Endothelial cell of umbilical vein (primary cell): ENCODE measurements around the gene UAP1L1. TPM values are rescaled to one million over a fixed set of nuclear protein-coding genes. Genes with fewer than 3 reads are reported as not detected.

Experiments
- BruUV-seq: library from RNA; stranded (reverse); fragments of 400-500 nt; replicated peaks from 2 replicates; lab custom pipeline; 2021; lab: Mats Ljungman, UMichigan
- CTCF ChIA-PET: fragments of 300-600, 350-600 bp; sonication (Branson Sonifier 250); formaldehyde crosslinking; loops from one replicate; lab custom pipeline; 2021; ENCODE audit warnings: antibody characterized with exemption, inconsistent platforms; lab: Charles Lee
- POLR2A ChIA-PET: fragments of 300-600, 350-600 bp; sonication (Branson Sonifier 250); formaldehyde crosslinking; loops from one replicate; lab custom pipeline; 2021; ENCODE audit warnings: antibody characterized with exemption, inconsistent platforms; lab: Charles Lee
- DNase-seq: peaks from one replicate; pipeline ENCODE4 v3.0.0-alpha.2; 2011; ENCODE audit warnings: low read depth, low spot score
- FAIRE-seq: peaks from 2 replicates; lab custom pipeline; 2011; peaks lifted over from hg19 to GRCh38; lab: Jason Lieb, UNC
- H2AFZ ChIP-seq: 2 replicates; pipeline ENCODE4 v1.6.0; 2012; ENCODE audit warnings: low read depth, low read length, control low read depth, inconsistent platforms
- H3K27ac ChIP-seq: 2 replicates; pipeline ENCODE4 v1.5.1; 2011; ENCODE audit warnings: low read depth, mild to moderate bottlenecking, control low read depth, low read length, moderate library complexity; ENCODE audit not compliant: insufficient read depth
- H3K27me3 ChIP-seq, 2 experiments: 2 replicates each; pipeline versions ENCODE4 v1.6.0 to v1.6.1; 2011; ENCODE audit warnings: low read length in 2 of 2, mixed read lengths in 1 of 2; ENCODE audit not compliant: control insufficient read depth in 2 of 2, insufficient read depth in 2 of 2
- H3K36me3 ChIP-seq, 2 experiments: 2 replicates in 1 of 2; 3 replicates in 1 of 2; pipeline ENCODE4 v1.5.1; 2011; ENCODE audit warnings: low read length in 2 of 2, mild to moderate bottlenecking in 1 of 2, moderate library complexity in 1 of 2; ENCODE audit not compliant: control insufficient read depth in 2 of 2, insufficient read depth in 2 of 2; ENCODE audit errors: extremely low read depth in 1 of 2
- H3K4me1 ChIP-seq: 3 replicates; pipeline ENCODE4 v1.5.1; 2011; ENCODE audit warnings: mild to moderate bottlenecking, low read length; ENCODE audit not compliant: control insufficient read depth, insufficient read depth; ENCODE audit errors: extremely low read depth
- H3K4me2 ChIP-seq: 2 replicates; pipeline ENCODE4 v1.6.1; 2011; ENCODE audit warnings: low read length, control low read depth, mixed read lengths; ENCODE audit not compliant: insufficient read depth
- H3K4me3 ChIP-seq, 3 experiments: fragments of 200-600 bp in 1 of 3; sonication (generic), shearing (Covaris generic) in 1 of 3; replicated peaks in 1 of 3; 2 replicates each; pipeline ENCODE4 v1.5.1; 2011 to 2016; ENCODE audit warnings: control low read depth in 3 of 3, low read length in 3 of 3, mild to moderate bottlenecking in 2 of 3, inconsistent platforms in 1 of 3, low read depth in 1 of 3, moderate library complexity in 1 of 3; ENCODE audit not compliant: insufficient read depth in 1 of 3
- H3K79me2 ChIP-seq: 2 replicates; pipeline ENCODE4 v1.6.0; 2012; ENCODE audit warnings: low read length, inconsistent platforms; ENCODE audit not compliant: control insufficient read depth, insufficient read depth
- H3K9ac ChIP-seq: replicated peaks from 2 replicates; pipeline ENCODE3; 2011; ENCODE audit warnings: low read length, control low read depth; ENCODE audit not compliant: insufficient read depth; ENCODE audit errors: extremely low read depth
- H3K9me1 ChIP-seq: replicated peaks from 3 replicates; pipeline ENCODE4 v1.6.0; 2011; ENCODE audit warnings: mild to moderate bottlenecking, low read length; ENCODE audit not compliant: control insufficient read depth, insufficient read depth; ENCODE audit errors: extremely low read depth
- H3K9me3 ChIP-seq: replicated peaks from 2 replicates; pipeline ENCODE4 v1.5.1; 2012; ENCODE audit warnings: low read length, inconsistent platforms; ENCODE audit not compliant: control insufficient read depth, insufficient read depth
- H4K20me1 ChIP-seq: replicated peaks from 2 replicates; pipeline ENCODE3; 2011; ENCODE audit warnings: mild to moderate bottlenecking, low read length; ENCODE audit not compliant: control insufficient read depth, insufficient read depth; ENCODE audit errors: extremely low read depth
- EZH2 ChIP-seq: IDR thresholded peaks from 2 replicates; pipeline ENCODE4 v1.6.1; 2012; ENCODE audit warnings: borderline replicate concordance, low read depth, mild to moderate bottlenecking, moderate library complexity, low read length, inconsistent platforms; ENCODE audit not compliant: severe bottlenecking
- FOS ChIP-seq: IDR thresholded peaks from 2 replicates; pipeline ENCODE4 v1.6.1; 2011; ENCODE audit warnings: mild to moderate bottlenecking, low read length, moderate library complexity, borderline replicate concordance; ENCODE audit not compliant: insufficient read depth
- GATA2 ChIP-seq: IDR thresholded peaks from 2 replicates; pipeline ENCODE4 v1.7.0; 2011; ENCODE audit warnings: low read depth, mild to moderate bottlenecking, moderate library complexity, mixed read lengths, low read length; ENCODE audit not compliant: insufficient read length, insufficient read depth
- JUN ChIP-seq: IDR thresholded peaks from 2 replicates; pipeline ENCODE4 v1.6.1; 2011; ENCODE audit warnings: borderline replicate concordance, low read depth; ENCODE audit not compliant: insufficient read length, insufficient read depth
- MYC ChIP-seq: IDR thresholded peaks from one replicate; pipeline ENCODE4 v1.6.1; 2011; ENCODE audit warnings: mild to moderate bottlenecking, low read depth, low read length
- POLR2A ChIP-seq: IDR thresholded peaks from 2 replicates; pipeline ENCODE4 v1.6.1; 2012; ENCODE audit warnings: low read depth, mild to moderate bottlenecking, control low read depth, low read length
- POLR2AphosphoS5 ChIP-seq: IDR thresholded peaks from 2 replicates; pipeline ENCODE4 v1.6.1; 2012; ENCODE audit warnings: low read depth, mild to moderate bottlenecking, control low read depth, low read length, moderate library complexity; ENCODE audit not compliant: insufficient read depth
- dilution Hi-C: fragments of 300-500 bp; cut with MboI; formaldehyde crosslinking; loops from one replicate; pipeline ENCODE4 v1.15.0; 2019; ENCODE audit warnings: low sequenced_read_pairs; ENCODE audit not compliant: extremely low pct_ligation_motif_present
- intact Hi-C: fragments of 100-400 bp; cut with micrococcal nuclease; formaldehyde crosslinking; loops from one replicate; pipeline ENCODE4 v1.10.0; 2022
- polyA plus RNA-seq, 4 experiments: library from polyadenylated mRNA; depleted of rRNA in 3 of 4; stranded (reverse) in 3 of 4; unstranded in 1 of 4; fragments of >200 nt; gene quantifications; 2 replicates each; pipeline versions ENCODE4 v1.2.1 to v1.2.3, GENCODE V29; 2011 to 2012; ENCODE audit warnings: missing spikeins in 1 of 4
- total RNA-seq: library from RNA; stranded (reverse); gene quantifications from 2 replicates; pipeline ENCODE4 v1.2.3, GENCODE V29; 2021
- TF ChIP-seq, protein P1 (sequence below), 2 donors: IDR thresholded peaks; 1 replicate in 1 of 2; 2 replicates in 1 of 2; pipeline ENCODE4 v1.5.1; 2011; ENCODE audit warnings: low read length in 2 of 2, mild to moderate bottlenecking in 2 of 2, moderate library complexity in 2 of 2, control low read depth in 1 of 2, inconsistent platforms in 1 of 2, low read depth in 1 of 2; ENCODE audit not compliant: insufficient read depth in 1 of 2; ENCODE audit errors: extremely low read depth in 1 of 2
- TF ChIP-seq, protein P2 (sequence below): IDR thresholded peaks from 2 replicates; pipeline ENCODE4 v1.6.1; 2011; ENCODE audit not compliant: insufficient read depth, insufficient read length

Gene UAP1L1
- total and polyA plus RNA-seq, 2 donors (not counting 3 experiments of a cell fraction or from before 2014, with no cell fraction given), result 26.0 to 41.7 TPM

- POLR2A ChIA-PET, result no interaction called here
- TF ChIP-seq, protein P1, sequence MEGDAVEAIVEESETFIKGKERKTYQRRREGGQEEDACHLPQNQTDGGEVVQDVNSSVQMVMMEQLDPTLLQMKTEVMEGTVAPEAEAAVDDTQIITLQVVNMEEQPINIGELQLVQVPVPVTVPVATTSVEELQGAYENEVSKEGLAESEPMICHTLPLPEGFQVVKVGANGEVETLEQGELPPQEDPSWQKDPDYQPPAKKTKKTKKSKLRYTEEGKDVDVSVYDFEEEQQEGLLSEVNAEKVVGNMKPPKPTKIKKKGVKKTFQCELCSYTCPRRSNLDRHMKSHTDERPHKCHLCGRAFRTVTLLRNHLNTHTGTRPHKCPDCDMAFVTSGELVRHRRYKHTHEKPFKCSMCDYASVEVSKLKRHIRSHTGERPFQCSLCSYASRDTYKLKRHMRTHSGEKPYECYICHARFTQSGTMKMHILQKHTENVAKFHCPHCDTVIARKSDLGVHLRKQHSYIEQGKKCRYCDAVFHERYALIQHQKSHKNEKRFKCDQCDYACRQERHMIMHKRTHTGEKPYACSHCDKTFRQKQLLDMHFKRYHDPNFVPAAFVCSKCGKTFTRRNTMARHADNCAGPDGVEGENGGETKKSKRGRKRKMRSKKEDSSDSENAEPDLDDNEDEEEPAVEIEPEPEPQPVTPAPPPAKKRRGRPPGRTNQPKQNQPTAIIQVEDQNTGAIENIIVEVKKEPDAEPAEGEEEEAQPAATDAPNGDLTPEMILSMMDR (IDR thresholded peaks at IDR 0.05; ENCODE audit: extremely low read depth in 1 of 2, insufficient read depth in 1 of 2, low read depth in 1 of 2, low read length in 2 of 2), result no peak
- CTCF ChIA-PET, result interaction anchor here (0.6 to 4.3 kb wide), 29 partner anchors 9 to 258 kb away, joined by 3 to 111 read pairs (median 6); partner anchors contain the start of genes AJM1, CLIC3, MAN1B1 and NPDC1
- H3K4me1 ChIP-seq, result peaks cover 2% of the 10 kb centered on the region
- H3K4me2 ChIP-seq, result no peak overlapping the region
- dilution Hi-C loops (no loop called here), intact Hi-C loops (loop anchor here (1.0 to 2.0 kb wide), 4 partner anchors 88 to 249 kb away; partner anchors contain the start of genes AJM1 and TMEM141)
- H3K36me3 ChIP-seq, result peaks cover 0 to 17% of the 10 kb centered on the region in 2 experiments
- H3K27ac ChIP-seq, result no peak overlapping the region
- H3K9me3 ChIP-seq, result no peaks in the 10 kb centered on the region
- DNase-seq (no peak), FAIRE-seq (no peak)
- H3K9me1 ChIP-seq, result no peaks in the 10 kb centered on the region
- H4K20me1 ChIP-seq, result no peaks in the 10 kb centered on the region
- H3K79me2 ChIP-seq, result no peaks in the 10 kb centered on the region
- H2AFZ ChIP-seq, result no peak overlapping the region
- no TSS peak for BruUV-seq
- no peaks in the 10 kb centered on the region for H3K27me3 ChIP-seq
- no peak overlapping the region for H3K4me3 ChIP-seq
- H3K9ac ChIP-seq, result no peak overlapping the region
Observed at GRCh38 chr9:137035937-137036336, 41.4 kb upstream of the UAP1L1 start.

DNA sequence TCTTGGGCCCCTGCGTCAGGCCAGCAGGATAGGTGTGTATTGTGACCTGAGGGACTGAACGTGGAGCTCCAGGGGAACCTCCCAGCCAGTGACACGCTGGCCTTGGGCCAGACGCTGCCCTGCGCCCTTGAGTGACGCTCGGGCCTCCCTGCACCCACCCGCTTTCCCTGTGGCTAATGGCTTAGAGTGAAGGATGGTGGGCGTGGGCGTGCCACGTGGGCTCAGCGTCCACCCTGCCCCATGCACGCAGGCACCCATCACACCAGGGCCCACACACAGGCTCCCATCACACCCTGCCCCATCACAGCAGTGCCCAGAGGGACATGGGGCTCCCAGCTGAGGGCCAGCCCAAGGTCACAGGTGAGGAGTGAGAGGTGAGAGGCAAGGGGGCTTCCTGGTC is 40.3 kb upstream of the UAP1L1 start:
- no peak for FAIRE-seq
- no peak for DNase-seq
- no TSS peak for BruUV-seq
- POLR2A ChIA-PET, result interaction anchor here (0.7 kb wide), 1 partner anchor 86 kb away, joined by 4 read pairs; no protein-coding TSS in a partner anchor
- intact Hi-C loops (no loop called here), dilution Hi-C loops (no loop called here)
- CTCF ChIA-PET, result interaction anchor here (1.5 to 4.3 kb wide), 3 partner anchors 8 to 89 kb away, joined by 4 to 111 read pairs (median 58); partner anchors contain the start of genes ABCA2 and NPDC1
- peaks cover 0 to 17% of the 10 kb centered on the region in 2 experiments for H3K36me3 ChIP-seq
- no peak overlapping the region for H3K4me3 ChIP-seq
- H3K4me2 ChIP-seq, result no peak overlapping the region
- H3K9me3 ChIP-seq, result no peaks in the 10 kb centered on the region
- H3K9ac ChIP-seq, result no peak overlapping the region
- no peak overlapping the region for H3K27ac ChIP-seq
- H3K4me1 ChIP-seq, result peaks cover 11% of the 10 kb centered on the region
- no peaks in the 10 kb centered on the region for H3K9me1 ChIP-seq
- no peaks in the 10 kb centered on the region for H3K27me3 ChIP-seq
- TF ChIP-seq, protein P1 (IDR thresholded peaks at IDR 0.05; ENCODE audit: extremely low read depth in 1 of 2, insufficient read depth in 1 of 2, low read depth in 1 of 2, low read length in 2 of 2), result no peak
- TF ChIP-seq MYC (no peak), FOS (no peak), EZH2 (no peak), POLR2A (no peak), JUN (no peak), POLR2AphosphoS5 (no peak), GATA2 (no peak)
- TF ChIP-seq, protein P2, sequence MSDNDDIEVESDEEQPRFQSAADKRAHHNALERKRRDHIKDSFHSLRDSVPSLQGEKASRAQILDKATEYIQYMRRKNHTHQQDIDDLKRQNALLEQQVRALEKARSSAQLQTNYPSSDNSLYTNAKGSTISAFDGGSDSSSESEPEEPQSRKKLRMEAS, result no peak
- peaks cover 5% of the 10 kb centered on the region for H3K79me2 ChIP-seq
- no peaks in the 10 kb centered on the region for H4K20me1 ChIP-seq
- no peak overlapping the region for H2AFZ ChIP-seq
